Fibroblast of gingiva (primary cell): ENCODE results near the gene CRIM1.

Source experiments
- DNase-seq: peaks from one replicate; pipeline ENCODE4 v3.0.0-alpha.2; 2011; ENCODE audit warnings: low read depth

Gene CRIM1

DNA sequence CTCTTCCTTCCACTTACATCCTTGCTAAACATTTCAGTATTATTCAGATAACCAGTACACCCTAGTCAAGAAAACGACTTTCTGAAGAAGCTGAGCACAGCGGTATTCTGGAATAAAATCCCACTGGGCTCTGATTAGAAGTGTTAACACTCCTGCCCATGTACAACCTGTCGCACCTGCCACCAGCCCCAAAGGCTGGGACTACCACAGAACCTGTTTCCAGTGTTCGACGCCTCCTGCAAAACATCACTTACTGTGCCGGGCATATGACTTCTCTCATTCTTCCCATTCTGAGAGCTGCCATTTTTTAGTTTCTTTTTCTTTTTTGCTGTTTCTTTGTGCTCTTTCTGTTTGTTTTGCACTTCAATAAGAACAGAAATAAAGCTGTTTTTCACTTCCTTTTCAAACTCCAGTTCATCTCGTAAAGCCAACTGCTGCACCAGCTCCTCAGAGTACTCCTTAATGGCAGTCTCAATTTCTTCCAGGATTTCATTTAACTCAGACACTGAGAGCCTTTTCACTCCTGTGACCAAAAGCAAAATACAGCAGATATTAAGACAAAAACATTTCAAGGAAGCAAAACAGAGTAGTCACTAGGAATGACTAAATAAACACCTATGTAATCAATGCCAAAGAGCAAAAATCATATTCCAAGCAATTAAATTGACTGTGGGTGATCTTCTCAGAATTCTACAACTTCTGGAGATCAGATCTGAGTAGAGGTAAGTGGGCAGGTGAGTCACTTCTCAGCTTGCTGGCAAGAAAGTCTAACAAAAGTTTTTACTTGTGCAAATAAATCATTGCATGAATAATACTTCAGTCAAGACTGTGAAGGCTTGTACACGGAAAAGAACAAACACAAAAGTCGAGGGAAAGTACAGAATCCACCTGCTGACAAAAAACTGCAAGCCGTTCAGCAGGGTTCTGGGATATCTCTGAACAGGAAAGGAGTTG is 223.0 kb downstream of the CRIM1 start:
- no peak for DNase-seq

DNA sequence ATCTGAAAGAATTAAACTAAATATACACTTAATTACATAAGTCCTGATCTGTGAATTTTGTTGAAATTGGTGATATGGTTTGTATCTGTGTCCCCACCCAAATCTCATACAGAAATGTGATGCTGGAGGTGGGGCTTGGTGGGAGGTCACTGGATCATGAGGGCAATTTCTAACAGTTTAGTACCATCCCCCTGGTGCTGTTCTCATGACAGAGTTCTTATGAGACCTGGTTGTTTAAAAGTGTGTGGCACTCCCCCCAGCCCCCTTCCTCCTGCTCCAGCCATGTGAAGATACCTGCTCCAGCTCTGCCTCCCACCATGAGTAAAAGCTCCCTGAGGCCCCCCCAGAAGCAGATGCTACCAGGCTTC is 223.7 kb downstream of the CRIM1 start:
- DNase-seq, result no peak

DNA sequence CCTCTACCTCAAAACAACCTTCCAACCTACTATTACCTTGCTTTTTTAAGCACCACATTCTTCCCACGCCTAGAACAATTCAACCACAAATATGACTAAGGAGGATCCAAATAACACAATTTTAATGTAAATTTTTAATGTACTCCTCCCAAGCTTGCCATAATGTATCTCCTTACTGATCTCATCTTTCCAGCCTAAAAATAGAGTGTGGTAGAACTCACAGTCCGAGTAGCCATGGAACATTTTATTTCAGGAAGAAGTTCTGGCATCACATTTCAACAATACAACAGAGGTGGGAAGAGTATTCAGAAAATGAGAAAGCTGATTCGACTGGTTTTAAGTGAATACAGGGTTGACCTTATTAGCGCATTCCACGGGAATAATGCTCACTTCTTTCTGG is 227.0 kb downstream of the CRIM1 start:
- no peak for DNase-seq

DNA sequence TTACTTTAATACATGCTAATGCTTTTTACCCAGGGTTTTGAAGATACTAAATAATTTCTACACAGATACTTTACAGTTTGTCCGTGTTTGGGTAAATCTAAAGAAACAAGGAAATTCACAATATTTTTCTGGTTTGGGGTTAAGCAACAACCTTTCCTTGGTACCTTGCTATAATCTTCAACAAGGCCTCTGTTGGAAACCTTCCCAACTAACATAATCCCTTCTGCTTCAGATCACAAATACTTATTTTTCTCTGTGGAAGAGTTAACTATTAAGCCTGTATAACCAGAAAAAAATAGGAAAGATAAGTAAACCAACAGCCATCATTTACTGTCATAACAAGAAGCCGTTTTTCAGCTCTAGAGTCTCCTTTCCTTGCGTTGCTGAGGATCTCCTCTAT is 227.4 kb downstream of the CRIM1 start:
- no peak for DNase-seq

DNA sequence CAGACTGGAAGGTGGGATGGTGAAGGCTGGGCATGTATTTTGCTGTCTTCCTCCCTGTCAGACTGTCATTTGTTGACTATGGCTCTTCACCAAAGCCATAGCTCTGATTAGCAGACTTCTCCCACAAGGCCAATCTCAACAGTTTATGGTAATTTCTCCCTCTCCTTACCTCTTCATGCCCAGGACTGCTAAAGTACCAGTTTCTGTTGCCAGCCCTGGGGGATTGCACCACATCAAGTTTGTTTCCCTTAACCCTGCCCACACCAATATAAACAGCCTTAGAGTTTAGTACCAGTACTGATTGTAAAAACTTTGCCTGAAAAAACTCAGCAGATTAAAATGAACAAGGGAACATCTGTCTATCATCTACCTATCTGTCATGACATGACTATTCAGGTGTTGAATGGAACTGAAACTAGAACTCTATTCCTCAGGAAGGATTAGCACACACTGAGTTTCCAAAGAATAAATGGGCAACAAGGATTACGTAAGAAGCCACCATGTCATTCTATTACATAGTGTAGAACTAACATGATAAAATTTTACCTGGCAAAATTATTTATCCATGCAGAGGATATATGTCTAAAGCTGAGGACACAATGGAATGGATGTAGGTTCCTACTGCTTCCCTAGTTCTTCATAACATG is 228.7 kb downstream of the CRIM1 start:
- no peak for DNase-seq

DNA sequence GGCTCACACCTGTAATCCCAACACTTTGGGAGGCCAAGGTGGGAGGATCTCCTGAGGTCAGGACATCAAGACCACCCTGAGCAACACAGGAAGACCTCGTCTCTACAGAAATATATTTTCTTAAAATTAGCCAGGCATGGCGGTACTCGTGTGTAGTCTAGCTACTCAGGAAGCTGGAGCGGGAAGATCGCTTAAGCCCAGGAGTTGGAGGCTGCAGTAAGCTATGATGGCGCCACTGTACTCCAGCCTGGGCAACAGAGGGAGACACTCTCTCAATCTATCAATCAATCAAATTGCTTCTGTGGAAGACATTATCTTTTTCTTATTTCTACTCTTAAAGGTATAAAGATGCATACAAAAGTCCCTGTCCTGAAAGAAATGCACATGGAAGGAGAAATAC is 231.1 kb downstream of the CRIM1 start:
- DNase-seq, result no peak

DNA sequence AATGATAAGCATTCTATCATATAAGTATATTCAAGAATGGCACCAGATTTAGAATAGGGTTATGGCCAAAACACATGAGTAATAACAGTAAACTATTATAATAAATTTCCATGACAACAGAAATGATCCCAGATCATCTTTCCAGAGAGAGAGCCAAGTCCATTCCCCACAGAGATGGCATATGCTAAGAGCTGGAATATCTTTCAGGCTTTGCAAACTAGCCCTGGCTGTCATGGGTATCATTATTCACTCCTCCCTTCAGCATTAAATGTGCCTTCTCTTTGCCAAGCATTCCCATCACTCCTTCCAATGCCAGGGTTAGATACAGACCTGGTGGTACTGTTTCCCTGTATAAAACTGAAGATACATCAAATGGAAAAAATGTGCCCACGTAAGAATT is 231.5 kb downstream of the CRIM1 start:
- peak; percentile 87 for DNase-seq

DNA sequence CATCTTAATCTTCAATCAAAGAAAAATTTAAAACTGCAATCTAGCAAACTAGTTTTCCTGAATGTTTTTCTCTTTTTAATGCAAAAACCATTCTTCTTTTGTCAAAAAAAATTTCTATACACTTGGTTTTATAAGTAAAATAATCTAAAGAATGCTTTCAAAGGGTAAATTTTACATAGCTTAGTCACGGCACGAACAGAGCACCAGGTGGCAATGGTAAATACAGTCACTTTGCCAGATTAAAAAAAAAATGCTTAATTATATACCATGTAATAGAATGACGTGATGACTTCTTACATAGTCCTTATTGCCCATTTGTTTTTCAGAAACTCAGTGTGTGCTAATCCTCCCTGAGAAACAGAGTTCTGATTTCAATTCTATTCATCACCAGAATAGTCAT is 232.0 kb downstream of the CRIM1 start:
- DNase-seq, result no peak

DNA sequence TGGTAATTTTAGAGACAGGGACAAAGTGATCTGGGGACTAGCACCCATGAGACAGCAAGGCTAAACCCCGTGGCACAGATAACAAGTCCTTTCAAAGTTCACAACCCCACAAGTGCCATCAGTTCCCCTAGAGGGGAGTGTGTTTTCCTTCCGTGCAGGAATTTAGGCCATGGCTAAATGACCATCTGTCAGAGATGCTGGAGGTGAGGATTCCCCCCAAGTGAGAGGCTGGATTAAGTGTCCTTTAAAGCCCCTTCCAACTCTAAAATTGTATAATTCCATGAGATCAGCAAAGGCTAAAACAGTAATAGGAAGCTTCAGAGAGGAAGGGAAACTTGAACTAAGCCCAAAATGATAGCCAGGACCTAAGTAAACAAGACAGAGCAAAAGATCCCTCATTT is 233.7 kb downstream of the CRIM1 start:
- DNase-seq, result no peak

DNA sequence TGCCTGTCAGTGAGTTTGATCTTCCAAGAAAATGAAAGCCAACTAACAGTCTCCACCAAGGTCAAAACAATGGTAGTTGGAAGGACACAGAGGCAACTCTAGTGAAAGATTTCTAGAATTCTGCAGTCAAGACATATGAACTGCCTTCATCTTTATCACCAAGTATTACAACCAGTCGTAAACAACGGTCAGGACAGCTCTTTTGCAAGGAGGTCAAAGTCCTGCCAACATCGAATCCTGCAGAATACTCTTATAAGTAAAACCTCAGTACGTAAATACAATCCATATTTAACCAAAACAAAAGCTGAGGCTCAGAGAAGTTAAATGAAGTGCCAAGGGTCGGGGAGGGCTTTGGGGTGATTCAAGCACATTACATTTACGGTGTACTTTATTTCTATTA is 239.3 kb downstream of the CRIM1 start:
- no peak for DNase-seq

DNA sequence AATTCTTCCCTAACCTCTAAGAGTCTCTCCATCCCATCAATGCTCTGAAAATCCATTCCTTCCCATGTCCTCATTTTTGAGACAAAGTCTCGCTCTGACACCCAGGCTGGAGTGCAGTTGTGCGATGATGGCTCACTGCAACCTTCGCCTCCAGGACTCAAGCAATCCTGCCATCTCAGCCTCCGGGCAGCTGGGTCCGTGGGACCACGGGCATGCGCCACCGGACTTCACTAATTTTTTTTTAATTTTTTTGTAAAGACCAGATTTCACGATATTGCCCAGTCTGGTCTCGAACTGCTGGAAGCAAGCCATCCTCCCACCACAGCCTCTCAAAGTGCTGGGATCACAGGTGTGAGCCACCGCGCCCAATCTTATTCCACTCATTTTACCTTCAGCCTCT is 240.8 kb downstream of the CRIM1 start:
- no peak for DNase-seq

DNA sequence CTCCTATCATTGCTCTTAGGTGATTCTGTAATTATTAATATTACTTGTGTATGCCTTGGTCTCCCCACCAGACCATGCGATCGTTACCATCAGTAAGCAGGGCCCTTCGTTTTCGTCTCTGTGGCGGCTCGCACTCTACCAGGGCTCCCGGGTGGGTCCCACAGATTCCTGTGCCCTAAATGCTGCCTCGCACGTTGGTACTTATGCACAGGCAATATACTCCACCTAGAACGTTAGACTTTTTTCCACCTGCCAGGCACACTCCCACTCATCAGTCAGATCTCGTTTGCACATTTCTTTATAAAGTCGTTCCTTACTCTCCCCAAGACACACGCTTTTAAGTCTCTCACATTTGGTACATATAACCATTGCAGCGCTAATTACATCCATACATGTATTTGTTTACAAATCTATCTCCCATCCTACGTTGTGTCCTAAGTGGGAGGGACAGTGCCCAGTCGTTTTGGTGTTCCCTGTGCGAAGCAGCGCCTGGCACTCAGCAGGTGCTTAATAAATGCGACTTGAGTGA is 241.5 kb downstream of the CRIM1 start:
- no peak for DNase-seq

DNA sequence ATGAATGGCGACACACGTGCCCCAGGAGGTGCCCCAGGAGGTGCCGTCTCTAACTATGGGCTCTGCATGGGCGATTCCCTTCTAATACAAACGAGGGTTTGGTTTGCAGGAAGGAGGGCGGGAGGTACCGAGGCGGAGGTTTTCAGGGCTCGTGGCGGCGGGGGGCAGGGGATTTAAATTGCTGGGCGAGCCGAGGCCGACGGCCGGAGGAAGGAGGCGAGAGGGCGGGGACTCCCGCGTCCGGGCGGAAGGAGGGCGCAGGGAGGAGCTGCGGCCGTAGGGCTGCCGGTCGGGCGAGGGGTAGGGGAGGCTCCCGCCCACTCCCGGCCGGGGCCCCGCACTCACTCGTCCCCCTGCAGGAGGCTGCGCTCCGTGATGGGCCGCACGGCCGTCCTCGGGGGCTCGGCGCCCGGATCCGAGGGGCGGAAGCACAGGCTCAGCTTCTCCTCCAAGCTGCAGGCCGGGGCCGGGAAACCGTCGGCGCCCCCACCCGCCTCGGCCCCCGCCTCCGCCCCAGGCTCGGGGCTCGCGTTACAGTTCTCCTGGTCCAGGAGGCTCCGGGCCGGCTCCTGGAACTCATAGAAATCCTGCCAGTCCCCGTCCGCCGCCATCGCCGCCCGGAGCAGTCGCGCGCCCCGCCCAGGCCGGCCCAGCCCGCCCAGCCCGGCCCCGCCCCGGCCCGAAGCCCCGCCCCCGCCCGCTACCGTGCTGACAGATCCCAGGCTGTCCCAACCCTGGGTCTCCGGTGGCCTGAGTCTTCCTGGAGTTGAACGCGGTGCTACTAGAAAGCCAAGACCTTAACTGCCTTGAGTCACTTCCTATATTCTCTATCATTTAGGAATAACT is 242.2 kb downstream of the CRIM1 start, which contains the start of gene FEZ2:
FEZ2 (minus strand) TSS at position 637 of the 846 bp plus-strand sequence; CDS start at position 611, 26 bp downstream.
- DNase-seq, result peak; percentile 76
